ENCODE data around the gene TTLL5.
"Not testable (repeated sequence)": the region's sequence is repeated elsewhere in the genome, so short reads cannot be mapped to it uniquely, and the experiment has no call there.

Gene TTLL5

DNA sequence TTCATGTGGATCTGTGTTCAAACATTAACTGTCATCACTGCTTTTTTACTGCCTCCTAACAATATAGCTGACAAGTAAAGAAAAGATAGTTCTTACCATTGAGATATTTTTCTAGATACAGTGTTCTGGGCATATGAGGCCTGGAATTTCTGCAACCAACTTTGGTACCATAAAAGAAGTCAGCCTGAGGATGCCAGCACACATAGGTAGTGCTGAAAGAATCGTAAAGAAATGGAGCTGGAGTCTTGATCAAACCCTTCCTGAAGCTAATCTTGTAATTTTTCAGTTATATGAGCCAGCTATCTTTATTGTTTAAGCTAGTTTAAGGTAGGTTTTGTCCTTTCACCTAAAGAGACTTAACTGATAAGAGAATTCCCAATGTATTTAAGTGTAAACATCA lies 11.7 kb upstream of the TTLL5 start:
- no peak for DNase-seq

DNA sequence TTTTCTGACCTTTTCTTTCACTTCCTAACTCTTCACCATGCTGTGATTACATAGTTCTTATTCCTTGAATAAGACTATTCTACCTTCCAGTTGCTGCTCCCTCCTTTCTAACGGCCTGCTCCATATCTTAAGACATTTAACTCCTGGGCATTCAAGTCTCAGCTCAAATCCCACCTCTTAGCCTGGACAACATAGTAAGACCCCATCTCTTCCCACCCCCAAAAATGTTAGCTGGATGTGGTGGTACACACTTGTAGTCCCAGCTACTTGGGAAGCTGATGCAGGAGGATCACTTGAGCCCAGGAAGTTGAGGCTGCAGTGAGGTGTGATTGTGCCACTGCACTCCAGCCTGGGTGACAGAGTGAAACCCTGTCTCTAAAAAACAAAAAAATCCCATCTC lies 11.3 kb upstream of the TTLL5 start:
- no peak for DNase-seq

DNA sequence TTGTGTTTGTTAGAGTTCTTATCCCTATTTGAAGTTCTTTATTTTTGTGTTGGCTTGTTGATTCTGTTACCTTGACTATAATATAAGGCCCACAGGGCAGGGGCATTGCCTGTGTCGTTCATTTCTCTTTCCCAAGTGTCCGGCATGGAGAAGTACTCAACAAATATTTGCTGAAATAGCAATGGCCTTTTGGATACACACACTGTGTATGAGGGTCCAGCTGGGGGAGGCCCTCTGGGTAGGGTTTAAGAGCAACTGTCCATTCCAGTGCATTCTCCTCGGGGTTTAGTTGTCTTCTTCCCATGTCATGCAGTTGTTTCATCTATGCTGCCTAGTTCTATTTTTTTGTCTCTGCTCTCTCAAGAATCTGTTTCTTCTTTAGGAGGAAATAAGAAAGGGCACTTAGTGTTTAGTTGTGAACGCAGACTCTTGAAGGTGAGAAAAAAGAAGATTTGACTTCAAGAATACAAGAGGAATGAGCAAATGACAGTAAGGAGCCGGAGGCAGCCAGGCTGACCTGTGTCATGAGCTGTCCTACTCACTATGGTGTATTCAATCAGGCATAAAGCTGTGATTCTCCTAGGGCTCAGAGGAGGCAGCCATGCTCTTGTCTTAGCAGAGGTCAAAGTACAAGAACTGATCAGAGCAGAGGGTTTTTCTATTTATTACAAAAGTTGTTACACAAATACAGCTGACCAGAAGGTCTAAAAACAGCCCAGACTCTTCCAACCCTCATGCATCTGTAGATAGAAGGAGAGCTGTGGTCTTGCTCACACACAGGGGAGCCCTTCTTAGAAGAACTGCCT lies 10.6 kb upstream of the TTLL5 start:
- no peak for DNase-seq

DNA sequence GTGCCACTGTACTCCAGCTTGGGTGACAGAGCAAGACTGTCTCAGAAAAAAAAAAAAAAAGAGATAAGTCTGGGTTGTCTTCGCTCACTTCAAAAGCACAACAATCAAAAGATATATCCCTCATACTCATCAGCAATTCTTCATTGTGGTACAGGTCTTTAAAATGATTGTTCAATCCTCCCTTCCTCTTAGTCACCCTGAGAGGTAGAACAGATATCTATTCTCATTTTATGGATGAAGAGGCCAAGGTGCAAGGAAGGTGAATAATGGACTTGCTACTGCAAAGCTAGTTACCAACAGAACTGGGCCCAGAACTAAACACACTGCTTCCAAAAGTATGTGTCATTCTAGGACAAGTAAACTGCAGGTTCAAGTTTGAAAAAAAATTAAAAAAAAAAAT lies 7.5 kb upstream of the TTLL5 start:
- no peak for DNase-seq

DNA sequence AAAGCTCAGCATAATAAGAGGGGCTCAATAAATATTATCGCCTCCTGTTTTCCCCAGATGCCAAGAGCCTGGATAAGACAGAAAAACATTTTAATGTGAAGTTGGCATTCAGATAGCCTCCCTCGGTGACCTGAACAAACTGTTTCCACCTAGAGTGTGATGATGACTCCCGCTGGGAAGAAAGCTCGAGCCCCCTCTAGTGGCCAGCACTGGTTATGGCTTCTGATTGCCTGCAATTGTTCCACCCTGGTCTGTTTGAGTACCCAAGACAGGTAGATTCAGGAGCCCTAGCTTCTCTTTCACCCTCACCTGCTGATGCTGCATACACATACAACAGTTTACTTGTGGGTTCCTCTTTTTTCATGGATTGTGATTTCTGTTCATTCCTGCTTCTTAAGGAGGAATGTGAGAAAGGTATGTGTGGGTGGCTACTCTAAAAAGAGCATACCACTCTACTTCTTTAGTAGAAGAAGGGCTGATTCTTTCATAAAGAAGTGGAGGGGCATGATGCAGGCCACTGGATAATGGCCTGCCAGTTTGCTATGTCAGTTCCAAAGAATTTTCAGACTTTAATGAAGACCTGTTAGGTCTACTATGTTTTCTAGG lies 6.8 kb upstream of the TTLL5 start:
- DNase-seq: peak; percentile 79

DNA sequence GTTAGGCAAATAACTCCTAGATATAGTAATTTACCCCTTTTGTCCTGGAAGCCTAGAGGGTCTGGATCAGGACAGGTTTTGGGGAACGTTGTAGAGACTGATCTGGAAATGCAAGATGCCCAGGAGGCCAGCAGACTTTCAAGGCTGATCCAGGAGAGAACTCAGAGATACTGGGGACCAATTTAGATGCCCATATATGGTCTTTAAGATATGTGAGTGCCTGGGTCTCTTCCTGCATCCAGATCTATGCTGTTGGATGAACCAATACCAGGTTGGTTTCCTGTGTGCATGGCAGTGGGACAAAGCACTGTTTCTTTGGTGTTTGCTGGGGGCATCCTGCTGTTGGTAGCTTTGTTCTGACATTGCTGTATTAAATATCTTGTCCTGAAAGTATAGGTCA lies 5.8 kb upstream of the TTLL5 start:
- DNase-seq: no peak

DNA sequence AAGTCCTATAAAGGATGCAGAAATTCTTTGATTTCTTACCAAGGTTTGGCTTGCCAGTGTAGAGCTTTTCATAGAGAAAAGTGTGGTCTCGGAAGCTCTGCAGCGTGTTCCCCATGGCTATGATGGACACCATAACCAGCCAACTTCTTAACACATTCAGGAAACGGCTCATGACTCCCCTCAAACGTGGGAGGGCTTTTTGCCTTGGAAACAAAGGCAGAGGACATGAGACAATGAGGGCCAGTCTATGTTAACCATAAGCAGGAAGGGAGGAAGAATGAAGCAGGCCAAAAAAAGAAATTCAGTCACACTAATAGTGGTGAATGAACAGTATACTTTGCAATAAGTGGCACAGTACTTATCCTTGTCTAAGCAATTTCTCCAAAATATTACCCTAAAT lies 3.7 kb upstream of the TTLL5 start:
- no peak for DNase-seq

DNA sequence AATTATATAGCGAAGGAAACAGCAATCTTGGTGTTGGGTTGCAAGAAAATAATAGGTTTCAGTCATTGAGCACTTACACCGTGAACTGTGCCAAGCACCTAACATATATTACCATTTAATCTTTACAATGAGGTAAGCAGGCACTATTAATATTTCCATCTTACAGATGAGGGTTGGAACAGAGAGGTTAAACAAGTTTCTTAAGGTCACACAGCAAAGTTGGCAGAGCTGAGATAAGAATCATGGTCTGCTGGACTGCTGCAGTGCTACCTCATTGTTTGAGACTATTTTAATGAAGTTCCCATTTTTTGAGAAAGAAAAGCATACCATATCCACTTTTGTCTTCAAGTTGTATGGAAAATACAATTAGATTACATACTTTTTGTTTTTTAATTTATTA lies 2.1 kb upstream of the TTLL5 start:
- DNase-seq: peak; percentile 29

DNA sequence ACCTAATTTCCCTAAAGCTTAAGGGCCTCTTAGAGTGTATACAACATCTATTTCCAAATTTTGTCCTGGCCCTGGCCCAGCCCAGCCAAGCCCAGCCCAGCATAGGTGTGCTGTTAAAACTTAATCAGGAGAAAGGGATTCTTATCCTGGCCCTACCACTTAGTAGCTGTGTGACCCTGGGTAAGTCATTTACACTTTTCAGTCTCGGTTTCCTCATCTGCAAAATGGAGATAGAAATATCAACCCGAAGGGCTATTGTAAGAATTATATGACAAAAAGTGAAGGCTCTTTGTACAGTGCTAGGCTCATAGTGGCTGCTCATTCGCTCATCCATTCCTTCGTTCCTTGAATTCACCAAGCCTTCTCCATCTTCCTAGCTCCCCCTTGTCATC lies 812 bp upstream of the TTLL5 start:
- peak; percentile 30 for DNase-seq

DNA sequence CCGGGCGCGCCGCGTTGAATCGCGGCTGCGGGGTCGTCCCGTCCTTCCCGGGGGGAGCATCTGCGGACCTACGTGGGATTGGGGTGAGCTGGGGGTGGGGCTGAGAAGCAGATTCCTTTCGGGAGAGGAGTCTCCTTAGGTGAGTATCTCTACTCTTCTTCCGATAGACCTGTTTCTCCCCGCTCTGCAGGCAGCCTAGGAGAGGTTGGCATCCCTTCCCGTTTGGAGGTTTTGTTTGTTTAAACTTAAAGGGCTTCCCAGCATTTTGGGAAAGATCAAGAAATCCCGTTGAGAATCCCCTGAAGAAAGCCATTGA lies 411 bp downstream of the TTLL5 start:
- peak; percentile 27 for DNase-seq

DNA sequence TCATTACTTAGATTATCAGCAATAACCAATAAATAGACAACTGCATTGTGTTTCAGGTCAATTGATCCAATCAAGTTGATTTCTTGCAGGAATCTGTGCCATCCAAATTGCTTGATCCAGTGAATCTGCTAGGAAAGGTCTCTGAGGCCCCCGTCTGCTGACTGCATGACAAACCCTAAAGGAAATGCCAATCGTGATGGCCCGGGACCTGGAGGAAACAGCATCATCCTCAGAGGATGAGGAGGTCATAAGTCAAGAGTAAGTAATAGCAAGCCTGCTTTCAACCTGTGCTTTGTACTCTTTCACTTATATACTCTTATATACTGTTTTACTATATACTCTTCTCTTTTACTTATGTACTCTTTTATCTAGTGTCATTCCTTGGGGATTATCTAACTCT lies 1.9 kb downstream of the TTLL5 start:
- no peak for DNase-seq

DNA sequence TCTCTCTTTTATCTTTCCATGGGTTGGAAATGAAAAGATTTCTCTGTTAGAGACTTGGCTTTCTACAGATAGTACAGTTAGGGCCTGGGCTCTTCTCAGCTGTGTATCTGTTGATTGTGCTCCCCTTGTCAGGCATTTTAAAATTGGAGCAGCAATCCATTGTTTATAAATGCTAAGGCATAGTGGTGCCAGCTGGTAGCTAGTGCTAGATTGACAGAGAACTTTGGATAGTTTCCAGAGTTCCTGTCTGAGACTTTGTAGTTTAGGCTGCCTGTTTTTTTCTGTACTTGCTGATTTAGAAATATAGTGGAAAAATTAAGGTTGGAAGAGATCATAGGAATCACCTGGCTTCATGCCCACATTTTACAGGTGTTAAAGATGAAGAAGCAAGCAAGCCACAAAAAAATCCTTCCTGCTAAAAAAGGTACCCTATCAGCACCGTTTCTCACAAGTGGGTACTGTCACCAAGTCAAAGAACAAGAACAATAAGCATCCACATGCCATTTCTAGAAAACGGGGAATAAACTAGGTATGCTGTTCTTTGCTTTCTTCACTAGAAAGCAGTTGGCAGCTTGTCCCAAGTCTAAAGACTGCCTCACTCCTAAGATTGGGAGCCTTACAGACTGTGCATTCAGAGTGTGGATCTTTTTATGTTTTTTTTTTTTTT lies 6.2 kb downstream of the TTLL5 start:
- no peak for DNase-seq

DNA sequence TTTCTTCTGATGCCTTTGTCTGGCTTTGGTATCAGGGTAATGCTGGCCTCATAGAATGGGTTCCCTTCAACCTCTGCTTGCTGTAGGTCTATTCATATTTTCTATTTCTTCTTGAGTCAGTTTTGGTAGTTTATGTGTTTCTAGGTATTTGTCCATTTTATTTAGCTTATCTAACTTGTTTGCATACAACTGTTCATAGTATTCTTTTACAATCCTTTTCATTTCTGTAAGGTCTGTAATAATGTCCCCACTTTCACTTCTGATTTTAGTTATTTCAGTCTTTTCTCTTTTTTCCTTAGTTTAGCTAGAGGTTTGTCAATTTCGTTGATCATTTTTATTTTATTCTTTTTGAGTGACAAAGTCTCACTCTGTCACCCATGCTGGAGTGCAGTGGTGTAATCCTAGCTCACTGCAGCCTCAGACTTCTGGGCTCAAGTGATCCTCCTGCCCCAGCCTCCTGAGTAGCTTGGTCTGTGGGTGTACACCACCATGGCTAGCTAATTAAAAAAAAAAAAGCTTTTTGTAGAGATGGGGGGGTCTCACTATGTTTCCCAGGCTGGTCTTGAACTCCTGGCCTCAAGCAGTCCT lies 11.7 kb downstream of the TTLL5 start:
- no peak for DNase-seq

DNA sequence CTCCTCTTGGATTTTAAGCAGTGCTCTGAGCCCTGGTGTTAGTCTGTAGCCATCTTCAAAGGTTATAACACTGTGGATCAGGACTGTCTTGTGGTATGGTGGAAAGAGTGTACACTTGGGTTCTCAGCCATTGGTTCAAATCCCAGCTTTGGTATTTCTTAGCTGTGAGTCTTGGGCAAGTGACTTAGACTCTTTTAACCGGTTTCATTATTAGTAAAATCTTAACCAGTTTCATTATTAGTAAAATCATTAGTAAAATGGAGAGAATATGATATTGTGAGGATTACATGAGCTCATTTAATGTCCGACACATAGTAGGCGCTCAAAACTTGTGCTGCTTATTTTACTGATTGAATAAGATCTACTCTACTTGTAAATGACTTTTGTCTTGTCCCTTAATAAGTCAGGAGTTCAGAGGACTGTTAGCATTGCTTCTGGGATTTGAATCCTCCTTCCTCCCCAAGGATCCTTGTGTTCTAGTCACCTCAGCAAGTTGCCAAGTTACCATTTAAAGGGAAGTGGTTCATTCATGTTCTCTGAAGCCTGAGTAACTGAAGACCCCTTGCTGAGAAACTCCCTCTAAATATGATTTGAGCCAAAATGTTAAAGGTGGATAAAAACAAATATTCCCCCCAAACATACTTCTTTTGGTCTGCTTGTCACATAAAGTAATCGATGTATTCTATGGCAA lies 12.4 kb downstream of the TTLL5 start:
- no peak for DNase-seq

DNA sequence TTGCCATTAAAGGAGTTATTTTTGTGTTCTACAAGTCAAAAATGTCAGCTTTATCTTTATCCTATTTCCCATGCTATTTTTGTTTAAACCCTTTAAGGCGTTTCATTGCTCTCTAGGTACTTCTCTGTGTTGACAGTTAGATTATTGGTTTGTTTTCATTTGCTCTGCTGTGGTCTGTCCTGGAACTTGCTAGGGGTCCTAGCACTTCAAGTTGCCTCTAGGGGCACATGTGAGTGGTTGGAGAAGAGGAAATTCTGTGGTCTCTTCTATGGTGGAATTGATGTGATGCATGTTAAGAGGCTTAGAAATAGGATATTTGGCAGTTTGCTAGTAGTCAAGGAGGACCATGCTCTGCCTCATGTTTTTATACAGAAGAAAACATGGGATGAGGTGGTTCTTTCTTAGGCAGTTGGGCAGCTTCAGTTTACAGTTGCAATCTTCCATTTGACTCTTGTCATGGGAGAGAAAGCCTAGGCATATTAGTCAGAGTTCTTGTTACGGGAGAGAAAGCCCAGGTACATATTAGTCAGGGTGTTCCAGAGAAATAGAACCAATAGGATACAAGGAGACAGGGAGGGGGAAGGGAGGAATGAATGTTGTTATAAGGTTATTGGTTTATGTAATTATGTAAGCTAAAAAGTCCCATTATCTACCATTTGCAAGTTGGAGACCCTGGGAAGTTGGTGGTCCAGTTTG lies 14.4 kb downstream of the TTLL5 start:
- peak; percentile 25 for DNase-seq

DNA sequence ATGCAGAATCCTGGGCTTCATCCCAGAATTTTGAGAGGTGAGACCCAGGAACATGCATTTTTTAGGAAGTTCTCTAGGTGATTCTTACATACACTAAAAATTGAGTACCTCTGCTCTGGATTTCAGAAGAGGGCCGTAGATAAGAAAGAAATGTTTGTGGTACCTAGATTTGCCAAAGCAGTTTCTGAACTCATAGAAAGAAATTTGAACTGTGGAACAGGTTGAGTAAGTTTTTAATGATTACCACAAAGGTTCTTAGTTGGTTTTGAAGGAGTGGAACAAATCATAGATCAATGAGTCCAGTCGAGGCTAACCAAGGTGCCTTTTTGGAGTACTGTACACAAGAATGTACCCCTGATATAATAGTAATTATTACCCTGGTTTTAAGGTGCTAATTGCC lies 24.9 kb downstream of the TTLL5 start:
- no peak for DNase-seq

DNA sequence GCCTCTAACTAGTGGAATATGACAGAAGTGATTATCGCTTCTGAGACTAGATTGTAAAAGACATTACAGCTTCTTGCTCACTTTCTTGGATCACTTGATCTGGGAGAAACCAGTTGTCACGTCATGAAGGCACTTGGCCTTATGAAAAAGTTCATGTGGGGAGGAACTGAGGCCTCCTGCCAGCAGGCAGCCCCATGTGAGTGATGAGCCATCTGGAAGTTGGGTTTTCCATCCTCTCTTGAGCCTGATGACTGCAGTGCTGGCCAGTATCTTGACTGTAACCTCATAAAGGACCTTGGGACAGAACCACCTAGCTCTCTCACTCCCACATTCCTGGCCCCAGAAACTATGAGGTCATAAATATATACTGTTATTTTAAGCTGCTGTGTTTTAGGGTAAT lies 28.0 kb downstream of the TTLL5 start:
- no peak for DNase-seq

DNA sequence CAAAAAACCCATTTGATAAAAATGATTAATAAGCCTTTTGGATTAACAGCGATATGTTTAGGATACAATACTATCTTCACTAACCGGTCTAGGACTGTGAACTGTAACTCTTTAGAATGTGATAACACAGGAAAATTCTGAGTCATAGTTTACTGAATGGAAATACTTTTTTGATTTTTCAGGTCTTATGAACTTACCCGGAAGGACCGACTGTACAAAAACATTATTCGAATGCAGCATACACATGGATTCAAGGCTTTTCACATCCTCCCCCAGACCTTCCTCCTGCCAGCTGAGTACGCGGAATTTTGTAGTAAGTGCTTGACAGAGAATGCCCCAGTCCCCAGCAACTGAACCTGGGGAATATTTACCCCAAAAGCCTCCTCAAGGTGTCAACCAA lies 29.0 kb downstream of the TTLL5 start:
- no peak for DNase-seq

DNA sequence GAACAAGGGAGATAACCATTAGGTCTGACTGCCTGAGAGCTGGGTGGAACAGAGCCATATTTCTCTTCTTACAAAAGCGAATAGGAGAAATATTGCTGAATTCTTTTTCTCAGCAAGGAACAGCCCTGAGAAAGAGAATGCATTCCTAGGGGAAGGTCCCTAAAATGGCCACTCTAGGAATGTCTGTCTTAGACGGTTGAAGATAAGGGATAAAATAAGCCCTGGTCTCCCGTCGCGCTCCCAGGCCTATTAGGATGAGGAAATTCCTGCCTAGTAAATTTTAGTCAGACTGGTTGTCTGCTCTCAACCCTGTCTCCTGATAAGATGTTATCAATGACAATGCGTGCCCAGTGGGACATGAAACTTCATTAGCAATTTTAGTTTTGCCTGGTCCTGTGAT lies 34.0 kb downstream of the TTLL5 start:
- DNase-seq: not testable (repeated sequence)

DNA sequence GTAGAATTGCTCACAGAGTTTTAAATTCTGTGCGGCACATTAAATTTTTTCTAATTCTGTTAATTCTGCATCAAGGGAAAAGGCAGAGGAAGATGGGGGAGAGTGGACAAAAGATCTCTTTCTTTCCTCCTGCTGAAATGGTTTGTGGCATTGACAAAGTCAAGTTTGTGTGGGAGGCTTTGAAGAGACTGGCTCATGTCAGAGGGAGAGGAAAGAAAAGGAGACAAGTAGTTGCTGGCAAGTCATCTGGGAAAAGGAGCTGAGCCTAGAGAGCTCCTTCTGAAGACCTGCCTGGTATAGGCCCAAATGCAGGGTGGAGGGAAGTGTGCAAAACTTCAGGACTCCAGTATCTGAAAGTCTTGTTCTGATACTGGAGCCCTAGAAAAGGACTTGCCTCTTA lies 36.3 kb downstream of the TTLL5 start:
- no peak for DNase-seq

DNA sequence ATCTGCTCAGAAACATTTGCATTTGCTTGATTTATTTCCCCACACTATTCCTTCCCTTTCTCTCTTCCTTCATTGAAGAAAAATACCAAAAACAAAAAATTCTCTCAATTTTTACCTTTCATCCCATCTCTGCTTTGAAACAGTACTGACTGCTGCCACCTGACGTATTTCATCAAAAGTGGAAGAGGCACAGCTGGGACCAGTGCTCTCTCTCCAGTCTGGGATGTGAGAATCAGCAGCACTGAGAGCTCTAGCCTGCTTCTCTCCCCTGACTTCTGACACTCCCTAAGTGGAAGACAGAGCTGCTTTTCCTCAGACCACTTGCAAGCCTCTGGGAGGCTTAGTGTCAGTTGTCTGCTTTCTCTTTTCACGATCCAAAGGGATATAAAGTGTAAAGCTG lies 36.9 kb downstream of the TTLL5 start:
- DNase-seq: no peak

DNA sequence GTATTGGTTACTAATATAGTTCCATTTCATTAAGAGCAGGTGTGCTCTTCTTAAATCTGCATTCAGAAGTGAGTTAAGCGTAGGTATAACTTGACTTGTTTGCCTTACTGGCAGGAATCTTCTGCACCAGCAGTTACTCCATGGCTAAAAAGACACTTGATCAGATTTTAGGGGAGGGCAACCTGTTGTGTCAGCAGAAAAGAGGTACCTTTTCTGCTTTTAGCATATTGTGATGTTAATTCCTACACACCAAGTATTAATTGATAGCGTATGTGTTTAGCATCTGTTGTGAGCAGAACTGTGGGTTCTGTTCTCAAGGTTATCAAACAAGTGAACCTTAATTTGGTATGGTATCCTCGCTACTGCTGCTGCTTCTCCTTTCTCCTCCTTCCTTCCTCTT lies 38.3 kb downstream of the TTLL5 start:
- DNase-seq: no peak

DNA sequence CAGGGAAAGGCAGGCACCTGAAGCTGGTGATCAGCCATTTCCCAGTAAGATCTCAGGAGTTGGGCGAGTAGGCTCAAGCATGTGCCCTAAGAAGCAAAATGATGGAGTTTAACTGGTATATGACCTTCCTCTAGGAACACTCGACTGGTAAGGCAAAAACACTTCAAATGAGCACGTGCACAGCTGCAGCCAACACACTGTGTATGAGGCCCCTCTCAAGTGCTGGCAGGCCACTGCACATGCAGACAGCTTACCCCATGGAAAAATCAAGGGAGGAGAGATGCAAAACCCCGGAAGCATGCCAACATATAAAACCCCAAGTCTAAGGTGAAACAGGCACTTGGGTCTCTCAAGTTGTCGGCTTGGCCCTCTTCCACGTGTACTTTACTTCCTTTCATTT lies 39.2 kb downstream of the TTLL5 start:
- DNase-seq: no peak

Measured in hematopoietic multipotent progenitor cell treated with erythropoietin and hydrocortisone succinate and interleukin-3 and kit ligand, for 6 days (in vitro differentiated cells).